Liver (tissue), 9 donors: Measurements from ENCODE around the gene NOSIP. TPM values are rescaled to one million over a fixed set of nuclear protein-coding genes. Genes with fewer than 3 reads are reported as not detected.

Experiments used
- DNase-seq: peaks from one replicate; pipeline ENCODE4 v3.0.0-alpha.2; 2017; ENCODE audit warnings: low spot score
- H3K27ac ChIP-seq, 2 donors: one replicate each; pipeline ENCODE4 v1.7.0; 2013; ENCODE audit warnings: inconsistent platforms in 2 of 2, low read length in 2 of 2, control low read depth in 1 of 2, low read depth in 1 of 2, mild to moderate bottlenecking in 1 of 2
- H3K27me3 ChIP-seq, 4 donors: one replicate each; pipeline versions ENCODE4 v1.6.1 to v1.7.0; 2013; ENCODE audit warnings: low read length in 3 of 4, inconsistent platforms in 1 of 4, mild to moderate bottlenecking in 1 of 4, moderate library complexity in 1 of 4; ENCODE audit not compliant: control insufficient read depth in 4 of 4, insufficient read depth in 4 of 4
- H3K36me3 ChIP-seq, 4 donors: one replicate each; pipeline versions ENCODE4 v1.6.1 to v1.7.0; 2013; ENCODE audit warnings: low read length in 3 of 4, mild to moderate bottlenecking in 3 of 4, low read depth in 1 of 4, moderate library complexity in 1 of 4; ENCODE audit not compliant: control insufficient read depth in 4 of 4, insufficient read depth in 3 of 4
- H3K4me1 ChIP-seq, 4 donors: one replicate each; pipeline versions ENCODE4 v1.6.1 to v1.7.0; 2013; ENCODE audit warnings: low read length in 3 of 4, mild to moderate bottlenecking in 3 of 4, moderate library complexity in 1 of 4; ENCODE audit not compliant: control insufficient read depth in 4 of 4, insufficient read depth in 4 of 4
- H3K4me3 ChIP-seq, 3 donors: one replicate each; pipeline versions ENCODE4 v1.6.1 to v1.7.0; 2013; ENCODE audit warnings: low read length in 3 of 3, control low read depth in 1 of 3, low read depth in 1 of 3, mild to moderate bottlenecking in 1 of 3
- H3K9ac ChIP-seq, 2 donors: one replicate each; pipeline ENCODE4 v1.7.0; 2013; ENCODE audit warnings: low read length in 2 of 2, mild to moderate bottlenecking in 2 of 2, moderate library complexity in 2 of 2, control low read depth in 1 of 2, low read depth in 1 of 2
- H3K9me3 ChIP-seq, 4 donors: one replicate each; pipeline versions ENCODE4 v1.6.1 to v1.7.0; 2013; ENCODE audit warnings: low read length in 3 of 4; ENCODE audit not compliant: control insufficient read depth in 4 of 4
- EGR1 ChIP-seq, 2 donors: IDR thresholded peaks; 2 replicates each; pipeline ENCODE4 v1.6.1; 2016 to 2018; ENCODE audit warnings: antibody characterized with exemption in 2 of 2, low read depth in 2 of 2
- FOXA1 ChIP-seq: IDR thresholded peaks from 2 replicates; pipeline ENCODE4 v1.6.1; 2016; ENCODE audit warnings: antibody characterized with exemption
- FOXA2 ChIP-seq: IDR thresholded peaks from 2 replicates; pipeline ENCODE4 v1.6.1; 2016; ENCODE audit warnings: antibody characterized with exemption
- GABPA ChIP-seq, 2 donors: IDR thresholded peaks in 1 of 2; conservative IDR thresholded peaks in 1 of 2; 2 replicates each; pipeline ENCODE4 v1.6.1; 2016; ENCODE audit warnings: antibody characterized with exemption in 2 of 2, mild to moderate bottlenecking in 1 of 2, moderate library complexity in 1 of 2
- HNF4A ChIP-seq, 2 donors: conservative IDR thresholded peaks; 2 replicates each; pipeline ENCODE4 v1.6.1; 2016; ENCODE audit warnings: antibody characterized with exemption in 2 of 2, mild to moderate bottlenecking in 2 of 2
- HNF4G ChIP-seq: IDR thresholded peaks from 2 replicates; pipeline ENCODE4 v1.6.1; 2016; ENCODE audit warnings: antibody characterized with exemption
- JUND ChIP-seq, 2 donors: IDR thresholded peaks; 2 replicates each; pipeline ENCODE4 v1.6.1; 2016; ENCODE audit warnings: antibody characterized with exemption in 2 of 2
- NR2F2 ChIP-seq: IDR thresholded peaks from 2 replicates; pipeline ENCODE4 v1.6.1; 2016; ENCODE audit warnings: antibody characterized with exemption
- RAD21 ChIP-seq, 2 donors: IDR thresholded peaks; 2 replicates each; pipeline ENCODE4 v1.6.1; 2016; ENCODE audit warnings: antibody characterized with exemption in 2 of 2, mild to moderate bottlenecking in 2 of 2
- SP1 ChIP-seq: IDR thresholded peaks from 2 replicates; pipeline ENCODE4 v1.6.1; 2018; ENCODE audit warnings: antibody characterized with exemption, mild to moderate bottlenecking
- TAF1 ChIP-seq: conservative IDR thresholded peaks from 2 replicates; pipeline ENCODE4 v1.6.1; 2016; ENCODE audit warnings: antibody characterized with exemption, mild to moderate bottlenecking
- YY1 ChIP-seq: IDR thresholded peaks from 2 replicates; pipeline ENCODE4 v1.6.1; 2016; ENCODE audit warnings: antibody characterized with exemption, mild to moderate bottlenecking
- WGBS: extraction: QIAGEN DNeasy Blood & Tissue Kit; methylation state at CpG from one replicate; pipeline ENCODE4 v1.1.7; 2013; 5-methylcytosine and 5-hydroxymethylcytosine counted together
- polyA plus RNA-seq, 2 donors: library from polyadenylated mRNA; stranded (reverse) in 1 of 2; unstranded in 1 of 2; fragments of 200-250 nt in 1 of 2; fragments of >200 nt in 1 of 2; fragmentation: Nextera tagmentation in 1 of 2; extraction: Ambion mirVana in 1 of 2; gene quantifications; one replicate each; pipeline versions ENCODE4 v1.2.1 to v1.2.3, GENCODE V29; 2013 to 2015
- total RNA-seq, 2 donors: library from RNA; depleted of rRNA; stranded (reverse); fragments of >200 nt; gene quantifications; one replicate each; pipeline ENCODE4 v1.2.3, GENCODE V29; 2014
- TF ChIP-seq, protein P1 (sequence below): IDR thresholded peaks from 2 replicates; pipeline ENCODE4 v1.6.1; 2016; ENCODE audit warnings: antibody characterized with exemption
- TF ChIP-seq, protein P2 (sequence below): IDR thresholded peaks from 2 replicates; pipeline ENCODE4 v1.6.1; 2016; ENCODE audit warnings: antibody characterized with exemption, mild to moderate bottlenecking
- TF ChIP-seq, protein P3 (sequence below): IDR thresholded peaks from 2 replicates; pipeline ENCODE4 v1.6.1; 2016; ENCODE audit warnings: antibody characterized with exemption
- TF ChIP-seq, protein P4 (sequence below): fragments of 150-350 bp; IDR thresholded peaks from 2 replicates; pipeline ENCODE4 v1.5.1; 2017; ENCODE audit warnings: improper control_type of control experiment, low read depth, low read length; ENCODE audit not compliant: missing input control
- donor health status: healthy.
- donor health status: healthy.
- donor health status: healthy.
- donor health status: healthy.
- donor health status: healthy.

The NOSIP gene
- total and polyA plus RNA-seq, 4 donors = 19.3 to 45.2 (median 30.5) TPM

DNA sequence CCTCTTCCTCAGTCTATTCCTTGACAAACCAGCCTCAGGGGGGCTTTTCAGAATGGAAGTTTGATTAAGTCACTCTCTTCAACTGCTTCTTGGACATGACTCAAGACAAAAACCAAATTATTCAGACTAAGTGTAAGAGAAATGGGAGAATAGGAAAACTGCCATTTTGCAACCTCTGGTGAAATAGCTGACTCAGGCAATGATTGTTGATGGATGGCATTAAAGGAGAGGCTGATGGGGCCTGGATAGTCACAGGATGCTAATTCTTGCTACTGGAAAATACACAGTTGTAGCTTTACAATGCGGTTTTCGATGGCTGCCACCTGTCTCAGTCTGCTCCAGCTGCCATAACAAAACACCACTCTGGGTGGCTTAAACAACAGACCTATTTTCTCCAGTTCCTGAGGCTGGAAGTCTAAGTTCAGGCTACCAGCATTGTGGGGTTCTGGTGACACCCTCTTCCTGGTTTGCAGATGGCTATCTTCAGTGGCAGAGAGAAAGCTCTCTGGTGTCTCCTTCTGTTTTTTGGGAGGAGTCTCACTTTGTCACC lies 6.1 kb downstream of the NOSIP start:
- TF ChIP-seq, protein P1, sequence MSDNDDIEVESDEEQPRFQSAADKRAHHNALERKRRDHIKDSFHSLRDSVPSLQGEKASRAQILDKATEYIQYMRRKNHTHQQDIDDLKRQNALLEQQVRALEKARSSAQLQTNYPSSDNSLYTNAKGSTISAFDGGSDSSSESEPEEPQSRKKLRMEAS = no peak
- TF ChIP-seq HNF4A (conservative IDR thresholded peaks at IDR 0.05) (no peak), GABPA (IDR thresholded peaks at IDR 0.05 in 1 of 2, conservative IDR thresholded peaks at IDR 0.05 in 1 of 2) (no peak), TAF1 (no peak), RAD21 (IDR thresholded peaks at IDR 0.05) (no peak), HNF4G (no peak), JUND (IDR thresholded peaks at IDR 0.05) (no peak), SP1 (no peak), FOXA1 (no peak), YY1 (no peak), NR2F2 (no peak)
- TF ChIP-seq, protein P2, sequence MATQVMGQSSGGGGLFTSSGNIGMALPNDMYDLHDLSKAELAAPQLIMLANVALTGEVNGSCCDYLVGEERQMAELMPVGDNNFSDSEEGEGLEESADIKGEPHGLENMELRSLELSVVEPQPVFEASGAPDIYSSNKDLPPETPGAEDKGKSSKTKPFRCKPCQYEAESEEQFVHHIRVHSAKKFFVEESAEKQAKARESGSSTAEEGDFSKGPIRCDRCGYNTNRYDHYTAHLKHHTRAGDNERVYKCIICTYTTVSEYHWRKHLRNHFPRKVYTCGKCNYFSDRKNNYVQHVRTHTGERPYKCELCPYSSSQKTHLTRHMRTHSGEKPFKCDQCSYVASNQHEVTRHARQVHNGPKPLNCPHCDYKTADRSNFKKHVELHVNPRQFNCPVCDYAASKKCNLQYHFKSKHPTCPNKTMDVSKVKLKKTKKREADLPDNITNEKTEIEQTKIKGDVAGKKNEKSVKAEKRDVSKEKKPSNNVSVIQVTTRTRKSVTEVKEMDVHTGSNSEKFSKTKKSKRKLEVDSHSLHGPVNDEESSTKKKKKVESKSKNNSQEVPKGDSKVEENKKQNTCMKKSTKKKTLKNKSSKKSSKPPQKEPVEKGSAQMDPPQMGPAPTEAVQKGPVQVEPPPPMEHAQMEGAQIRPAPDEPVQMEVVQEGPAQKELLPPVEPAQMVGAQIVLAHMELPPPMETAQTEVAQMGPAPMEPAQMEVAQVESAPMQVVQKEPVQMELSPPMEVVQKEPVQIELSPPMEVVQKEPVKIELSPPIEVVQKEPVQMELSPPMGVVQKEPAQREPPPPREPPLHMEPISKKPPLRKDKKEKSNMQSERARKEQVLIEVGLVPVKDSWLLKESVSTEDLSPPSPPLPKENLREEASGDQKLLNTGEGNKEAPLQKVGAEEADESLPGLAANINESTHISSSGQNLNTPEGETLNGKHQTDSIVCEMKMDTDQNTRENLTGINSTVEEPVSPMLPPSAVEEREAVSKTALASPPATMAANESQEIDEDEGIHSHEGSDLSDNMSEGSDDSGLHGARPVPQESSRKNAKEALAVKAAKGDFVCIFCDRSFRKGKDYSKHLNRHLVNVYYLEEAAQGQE = no peak
- no peak for DNase-seq
- Histone ChIP-seq H3K27ac (no peak overlapping the region), H3K36me3 (peaks cover 0 to 10% (median 4%) of the 10 kb centered on the region in 4 donors), H3K9me3 (no peaks in the 10 kb centered on the region), H3K27me3 (no peaks in the 10 kb centered on the region), H3K4me1 (peaks cover 0 to 20% (median 18%) of the 10 kb centered on the region in 4 donors), H3K9ac (no peak overlapping the region), H3K4me3 (no peak overlapping the region)
- whole genome bisulfite sequencing = 90% methylated on average over 2 of the region's 2 CpGs

DNA sequence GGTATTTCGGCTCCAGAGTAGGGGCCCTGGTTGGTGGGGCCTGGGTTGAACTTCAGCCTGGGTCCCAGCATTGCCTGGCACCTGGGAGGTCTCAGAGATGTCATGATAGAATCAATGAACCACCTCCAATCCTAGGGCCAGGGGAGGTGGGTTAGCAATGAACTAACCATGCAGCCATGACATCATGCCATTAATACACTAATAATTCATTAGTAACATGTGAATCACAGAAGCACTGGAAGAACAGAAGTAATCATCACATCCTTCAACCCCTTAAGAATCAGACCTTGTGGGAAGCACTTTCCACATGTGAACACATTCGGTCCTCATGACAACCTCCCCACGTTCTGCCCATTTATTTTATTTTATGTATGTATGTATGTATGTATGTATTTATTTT lies 6.9 kb downstream of the NOSIP start:
- Histone ChIP-seq H3K4me1 (peaks cover 0 to 16% (median 13%) of the 10 kb centered on the region in 4 donors), H3K27me3 (no peaks in the 10 kb centered on the region), H3K36me3 (peaks cover 0 to 10% (median 4%) of the 10 kb centered on the region in 4 donors), H3K4me3 (no peak overlapping the region), H3K9ac (no peak overlapping the region), H3K9me3 (no peaks in the 10 kb centered on the region), H3K27ac (no peak overlapping the region)
- DNase-seq = no peak
- TF ChIP-seq HNF4A (conservative IDR thresholded peaks at IDR 0.05) = no peak
- no peak for TF ChIP-seq GABPA (IDR thresholded peaks at IDR 0.05 in 1 of 2, conservative IDR thresholded peaks at IDR 0.05 in 1 of 2)
- no peak for TF ChIP-seq FOXA1
- TF ChIP-seq TAF1 = no peak
- TF ChIP-seq, protein P1 = no peak
- TF ChIP-seq, protein P2 = no peak
- TF ChIP-seq JUND (IDR thresholded peaks at IDR 0.05) = no peak
- no peak for TF ChIP-seq FOXA2
- TF ChIP-seq SP1 = no peak
- TF ChIP-seq, protein P3, sequence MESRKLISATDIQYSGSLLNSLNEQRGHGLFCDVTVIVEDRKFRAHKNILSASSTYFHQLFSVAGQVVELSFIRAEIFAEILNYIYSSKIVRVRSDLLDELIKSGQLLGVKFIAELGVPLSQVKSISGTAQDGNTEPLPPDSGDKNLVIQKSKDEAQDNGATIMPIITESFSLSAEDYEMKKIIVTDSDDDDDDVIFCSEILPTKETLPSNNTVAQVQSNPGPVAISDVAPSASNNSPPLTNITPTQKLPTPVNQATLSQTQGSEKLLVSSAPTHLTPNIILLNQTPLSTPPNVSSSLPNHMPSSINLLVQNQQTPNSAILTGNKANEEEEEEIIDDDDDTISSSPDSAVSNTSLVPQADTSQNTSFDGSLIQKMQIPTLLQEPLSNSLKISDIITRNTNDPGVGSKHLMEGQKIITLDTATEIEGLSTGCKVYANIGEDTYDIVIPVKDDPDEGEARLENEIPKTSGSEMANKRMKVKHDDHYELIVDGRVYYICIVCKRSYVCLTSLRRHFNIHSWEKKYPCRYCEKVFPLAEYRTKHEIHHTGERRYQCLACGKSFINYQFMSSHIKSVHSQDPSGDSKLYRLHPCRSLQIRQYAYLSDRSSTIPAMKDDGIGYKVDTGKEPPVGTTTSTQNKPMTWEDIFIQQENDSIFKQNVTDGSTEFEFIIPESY = no peak
- no peak for TF ChIP-seq HNF4G
- TF ChIP-seq, protein P4, sequence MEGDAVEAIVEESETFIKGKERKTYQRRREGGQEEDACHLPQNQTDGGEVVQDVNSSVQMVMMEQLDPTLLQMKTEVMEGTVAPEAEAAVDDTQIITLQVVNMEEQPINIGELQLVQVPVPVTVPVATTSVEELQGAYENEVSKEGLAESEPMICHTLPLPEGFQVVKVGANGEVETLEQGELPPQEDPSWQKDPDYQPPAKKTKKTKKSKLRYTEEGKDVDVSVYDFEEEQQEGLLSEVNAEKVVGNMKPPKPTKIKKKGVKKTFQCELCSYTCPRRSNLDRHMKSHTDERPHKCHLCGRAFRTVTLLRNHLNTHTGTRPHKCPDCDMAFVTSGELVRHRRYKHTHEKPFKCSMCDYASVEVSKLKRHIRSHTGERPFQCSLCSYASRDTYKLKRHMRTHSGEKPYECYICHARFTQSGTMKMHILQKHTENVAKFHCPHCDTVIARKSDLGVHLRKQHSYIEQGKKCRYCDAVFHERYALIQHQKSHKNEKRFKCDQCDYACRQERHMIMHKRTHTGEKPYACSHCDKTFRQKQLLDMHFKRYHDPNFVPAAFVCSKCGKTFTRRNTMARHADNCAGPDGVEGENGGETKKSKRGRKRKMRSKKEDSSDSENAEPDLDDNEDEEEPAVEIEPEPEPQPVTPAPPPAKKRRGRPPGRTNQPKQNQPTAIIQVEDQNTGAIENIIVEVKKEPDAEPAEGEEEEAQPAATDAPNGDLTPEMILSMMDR = no peak
- no peak for TF ChIP-seq RAD21 (IDR thresholded peaks at IDR 0.05)
- no peak for TF ChIP-seq NR2F2
- TF ChIP-seq EGR1 (IDR thresholded peaks at IDR 0.05; ENCODE audit: low read depth in 2 of 2) = no peak
- 88% methylated on average over 3 of the region's 3 CpGs for WGBS
